Stimulated activated CD4-positive, alpha-beta T cell treated with anti-CD3 and anti-CD28 coated beads, TNF-alpha, amount 100 ng/mL, for 1 hour (primary cell): ENCODE measurements around the gene SFXN2.

ENCODE experiments used
- DNase-seq, 3 donors: peaks; one replicate each; pipeline ENCODE4 v3.0.0-alpha.2; 2020; ENCODE audit warnings: low read depth in 3 of 3, low spot score in 1 of 3

SFXN2 gene

GRCh38 chr10:102775935-102776669 is 61.7 kb downstream of the SFXN2 start:
- no peak for DNase-seq

- DNase-seq, result no peak
Measured at GRCh38 chr10:102776779-102777456, 62.5 kb downstream of the SFXN2 start.

GRCh38 chr10:102777711-102778453 is 63.4 kb downstream of the SFXN2 start:
- no peak for DNase-seq

GRCh38 chr10:102778781-102779180 is 64.3 kb downstream of the SFXN2 start:
- DNase-seq, result no peak

GRCh38 chr10:102779680-102780526 is 65.5 kb downstream of the SFXN2 start:
- no peak for DNase-seq

- no peak for DNase-seq
Measured at GRCh38 chr10:102780527-102780808, 66.0 kb downstream of the SFXN2 start.

GRCh38 chr10:102781090-102781920 is 66.9 kb downstream of the SFXN2 start:
- no peak for DNase-seq

GRCh38 chr10:102781921-102782557 is 67.6 kb downstream of the SFXN2 start:
- no peak for DNase-seq

GRCh38 chr10:102782673-102783551 is 68.5 kb downstream of the SFXN2 start:
- no peak for DNase-seq

- no peak for DNase-seq
Measured at GRCh38 chr10:102783568-102783967, 69.1 kb downstream of the SFXN2 start.

- DNase-seq, result no peak
Measured at GRCh38 chr10:102785818-102786217, 71.4 kb downstream of the SFXN2 start.

- DNase-seq, result no peak
Measured at GRCh38 chr10:102791754-102792395, 77.4 kb downstream of the SFXN2 start.
